GM20000 (cell line): Measurements from ENCODE around the gene WWOX.

Experiments
- DNase-seq: peaks from one replicate; pipeline ENCODE4 v3.0.0; 2012; ENCODE audit warnings: low spot score
- CTCF ChIP-seq: IDR thresholded peaks from 2 replicates; pipeline ENCODE4 v1.5.1; 2012; ENCODE audit warnings: mild to moderate bottlenecking, control low read depth; ENCODE audit errors: extremely low read depth, missing control alignments

WWOX gene

GRCh38 chr16:79090966-79091365, 991.5 kb downstream of the WWOX start:
- no peak for TF ChIP-seq CTCF
- DNase-seq = no peak

GRCh38 chr16:79092846-79093245, 993.4 kb downstream of the WWOX start:
- no peak for TF ChIP-seq CTCF
- DNase-seq = no peak

GRCh38 chr16:79093554-79093967, 994.1 kb downstream of the WWOX start:
- TF ChIP-seq CTCF = no peak
- DNase-seq = no peak

- DNase-seq = no peak
- TF ChIP-seq CTCF = no peak
Measured at GRCh38 chr16:79096246-79096645, 996.8 kb downstream of the WWOX start.

- TF ChIP-seq CTCF = no peak
- no peak for DNase-seq
Measured at GRCh38 chr16:79097166-79097565, 997.7 kb downstream of the WWOX start.

- TF ChIP-seq CTCF = no peak
- no peak for DNase-seq
Measured at GRCh38 chr16:79097771-79098170, 998.3 kb downstream of the WWOX start.

- TF ChIP-seq CTCF = no peak
- no peak for DNase-seq
Measured at GRCh38 chr16:79098907-79099306, 999.5 kb downstream of the WWOX start.

GRCh38 chr16:79099716-79100115, 1000.3 kb downstream of the WWOX start:
- DNase-seq = no peak
- TF ChIP-seq CTCF = no peak
